Subcutaneous abdominal adipose tissue (tissue), 5 donors: ENCODE results near the gene SNX3.
"Not testable (repeated sequence)": the region's sequence is repeated elsewhere in the genome, so short reads cannot be mapped to it uniquely, and the experiment has no call there.

Source experiments
- H3K27ac ChIP-seq: one replicate; pipeline ENCODE4 v1.7.0; 2013; ENCODE audit warnings: low read depth, mild to moderate bottlenecking, inconsistent platforms, low read length, moderate library complexity
- H3K27me3 ChIP-seq, 5 donors: one replicate each; pipeline ENCODE4 v1.7.0; 2013; ENCODE audit warnings: low read length in 5 of 5, inconsistent platforms in 1 of 5; ENCODE audit not compliant: control insufficient read depth in 5 of 5, insufficient read depth in 4 of 5
- H3K36me3 ChIP-seq, 5 donors: one replicate each; pipeline ENCODE4 v1.7.0; 2013; ENCODE audit warnings: low read length in 5 of 5; ENCODE audit not compliant: control insufficient read depth in 5 of 5, insufficient read depth in 5 of 5
- H3K4me1 ChIP-seq, 5 donors: one replicate each; pipeline ENCODE4 v1.7.0; 2013; ENCODE audit warnings: low read length in 5 of 5, mild to moderate bottlenecking in 3 of 5, moderate library complexity in 1 of 5; ENCODE audit not compliant: control insufficient read depth in 5 of 5, insufficient read depth in 5 of 5
- H3K4me3 ChIP-seq, 5 donors: one replicate each; pipeline ENCODE4 v1.7.0; 2013; ENCODE audit warnings: low read length in 5 of 5, low read depth in 1 of 5
- H3K9ac ChIP-seq, 5 donors: one replicate each; pipeline ENCODE4 v1.7.0; 2013; ENCODE audit warnings: low read length in 5 of 5, mild to moderate bottlenecking in 4 of 5, moderate library complexity in 3 of 5
- H3K9me3 ChIP-seq, 5 donors: one replicate each; pipeline ENCODE4 v1.7.0; 2013; ENCODE audit warnings: low read length in 5 of 5; ENCODE audit not compliant: control insufficient read depth in 5 of 5
- donor health status: healthy.
- donor health status: healthy.
- donor health status: healthy.
- donor health status: healthy.
- donor health status: healthy.

SNX3 gene

GRCh38 chr6:108292561-108292960 lies 31.7 kb upstream of the SNX3 start:
- H3K4me3 ChIP-seq, H3K9me3 ChIP-seq, H3K9ac ChIP-seq, H3K27ac ChIP-seq, H3K36me3 ChIP-seq, H3K27me3 ChIP-seq: not testable (repeated sequence)
- H3K4me1 ChIP-seq, result peaks cover 0 to 16% (median 11%) of the 10 kb centered on the region in 5 donors

- H3K4me3 ChIP-seq, result no peak overlapping the region
- H3K36me3 ChIP-seq, result no peaks in the 10 kb centered on the region
- no peak overlapping the region for H3K9ac ChIP-seq
- H3K4me1 ChIP-seq, result peaks cover 0 to 16% (median 11%) of the 10 kb centered on the region in 5 donors
- H3K27ac ChIP-seq, result no peak overlapping the region
- H3K27me3 ChIP-seq, result no peaks in the 10 kb centered on the region
- no peaks in the 10 kb centered on the region for H3K9me3 ChIP-seq
Measured at GRCh38 chr6:108291091-108291490, 30.3 kb upstream of the SNX3 start.

GRCh38 chr6:108288742-108289141 lies 27.9 kb upstream of the SNX3 start:
- no peaks in the 10 kb centered on the region for H3K4me1 ChIP-seq
- H3K9me3 ChIP-seq, result no peaks in the 10 kb centered on the region
- H3K27ac ChIP-seq, result no peak overlapping the region
- no peaks in the 10 kb centered on the region for H3K36me3 ChIP-seq
- H3K27me3 ChIP-seq, result no peaks in the 10 kb centered on the region
- no peak overlapping the region for H3K4me3 ChIP-seq
- H3K9ac ChIP-seq, result no peak overlapping the region

- H3K4me1 ChIP-seq, result no peaks in the 10 kb centered on the region
- no peaks in the 10 kb centered on the region for H3K27me3 ChIP-seq
Measured at GRCh38 chr6:108287373-108287772, 26.5 kb upstream of the SNX3 start.

GRCh38 chr6:108286366-108286765 lies 25.5 kb upstream of the SNX3 start:
- Histone ChIP-seq H3K27ac (no peak overlapping the region), H3K4me3 (no peak overlapping the region)

More at GRCh38 chr6:108287373-108287772, 26.5 kb upstream of the SNX3 start:
- Histone ChIP-seq H3K4me3 (no peak overlapping the region), H3K36me3 (no peaks in the 10 kb centered on the region), H3K9ac (no peak overlapping the region), H3K9me3 (no peaks in the 10 kb centered on the region), H3K27ac (no peak overlapping the region)

GRCh38 chr6:108285381-108285780 lies 24.5 kb upstream of the SNX3 start:
- Histone ChIP-seq H3K4me1 (no peaks in the 10 kb centered on the region), H3K9ac (no peak overlapping the region), H3K4me3 (no peak overlapping the region), H3K9me3 (no peaks in the 10 kb centered on the region), H3K27me3 (no peaks in the 10 kb centered on the region), H3K27ac (no peak overlapping the region), H3K36me3 (no peaks in the 10 kb centered on the region)

More at GRCh38 chr6:108286366-108286765, 25.5 kb upstream of the SNX3 start:
- Histone ChIP-seq H3K4me1 (no peaks in the 10 kb centered on the region), H3K9ac (no peak overlapping the region), H3K36me3 (no peaks in the 10 kb centered on the region), H3K27me3 (no peaks in the 10 kb centered on the region), H3K9me3 (no peaks in the 10 kb centered on the region)

GRCh38 chr6:108277831-108278230 lies 17.0 kb upstream of the SNX3 start:
- Histone ChIP-seq H3K9me3 (no peaks in the 10 kb centered on the region), H3K27me3 (no peaks in the 10 kb centered on the region), H3K27ac (no peak overlapping the region), H3K9ac (no peak overlapping the region), H3K4me1 (no peaks in the 10 kb centered on the region), H3K4me3 (no peak overlapping the region), H3K36me3 (no peaks in the 10 kb centered on the region)

GRCh38 chr6:108277295-108277694 lies 16.5 kb upstream of the SNX3 start:
- Histone ChIP-seq H3K4me1 (no peaks in the 10 kb centered on the region), H3K9me3 (no peaks in the 10 kb centered on the region), H3K9ac (no peak overlapping the region), H3K27ac (no peak overlapping the region), H3K36me3 (no peaks in the 10 kb centered on the region), H3K27me3 (no peaks in the 10 kb centered on the region), H3K4me3 (no peak overlapping the region)

- Histone ChIP-seq H3K9me3 (no peaks in the 10 kb centered on the region), H3K27ac (no peak overlapping the region), H3K4me3 (no peak overlapping the region), H3K4me1 (no peaks in the 10 kb centered on the region), H3K9ac (no peak overlapping the region), H3K36me3 (no peaks in the 10 kb centered on the region), H3K27me3 (no peaks in the 10 kb centered on the region)
Measured at GRCh38 chr6:108275976-108276375, 15.1 kb upstream of the SNX3 start.

- Histone ChIP-seq H3K4me1 (no peaks in the 10 kb centered on the region), H3K4me3 (no peak overlapping the region), H3K27me3 (no peaks in the 10 kb centered on the region), H3K36me3 (no peaks in the 10 kb centered on the region), H3K27ac (no peak overlapping the region), H3K9ac (no peak overlapping the region), H3K9me3 (no peaks in the 10 kb centered on the region)
Measured at GRCh38 chr6:108274546-108274945, 13.7 kb upstream of the SNX3 start.

- not testable (repeated sequence) for H3K4me1 ChIP-seq, H3K27ac ChIP-seq, H3K27me3 ChIP-seq, H3K9me3 ChIP-seq, H3K36me3 ChIP-seq, H3K4me3 ChIP-seq, H3K9ac ChIP-seq
Measured at GRCh38 chr6:108269955-108270354, 9.1 kb upstream of the SNX3 start.
